ENCODE data around the gene ANKMY1.

GRCh38 chr2:240500561-240501423, 57.0 kb downstream of the ANKMY1 start:
- TF ChIP-seq EZH2phosphoT487 (IDR thresholded peaks at IDR 0.05; ENCODE audit: insufficient read depth, low read depth) (no peak), EZH2 (IDR thresholded peaks at IDR 0.05; ENCODE audit: insufficient read depth, poor library complexity, severe bottlenecking) (no peak)
